Testis (tissue), 3 donors: ENCODE data around the gene CDK5RAP2. TPM values are rescaled to one million over a fixed set of nuclear protein-coding genes. Genes with fewer than 3 reads are reported as not detected.

Experiments used
- DNase-seq: peaks from one replicate; pipeline ENCODE4 v3.0.0-alpha.2; 2019
- H3K27ac ChIP-seq, 2 donors: fragments of 200-600 bp; sonication (generic); one replicate each; pipeline ENCODE4 v1.5.1; 2019
- H3K27me3 ChIP-seq: fragments of 200-600 bp; sonication (generic); one replicate; pipeline ENCODE4 v1.5.1; 2019
- H3K36me3 ChIP-seq: fragments of 200-600 bp; sonication (generic); one replicate; pipeline ENCODE4 v1.5.1; 2017; ENCODE audit warnings: low read depth; ENCODE audit errors: missing control alignments
- H3K4me1 ChIP-seq: fragments of 200-600 bp; sonication (generic); one replicate; pipeline ENCODE4 v1.5.1; 2019
- H3K4me3 ChIP-seq, 2 donors: fragments of 200-600 bp; sonication (generic); one replicate each; pipeline ENCODE4 v1.5.1; 2017 to 2019
- H3K9me3 ChIP-seq: fragments of 200-600 bp; sonication (generic); one replicate; pipeline ENCODE4 v1.5.1; 2017
- POLR2A ChIP-seq: fragments of 450-650 bp; IDR thresholded peaks from one replicate; pipeline ENCODE4 v1.6.1; 2017; ENCODE audit warnings: antibody characterized with exemption, mild to moderate bottlenecking, moderate library complexity
- WGBS, 2 donors: methylation state at CpG; one replicate each; pipeline ENCODE4 v1.1.5; 2018; 5-methylcytosine and 5-hydroxymethylcytosine counted together
- intact Hi-C: fragments of 100-400 bp; cut with DNase I; formaldehyde crosslinking; loops from one replicate; pipeline ENCODE4 v1.15.1; 2023; ENCODE audit warnings: low total_unique reads
- polyA plus RNA-seq: library from polyadenylated mRNA; stranded (reverse); fragments of 350-450 nt; fragmentation: Illumina TruSeq; extraction: RNeasy Lipid Tissue Mini Kit (QIAGEN cat#74804); gene quantifications from one replicate; pipeline ENCODE4 v1.2.3, GENCODE V29; 2014; ENCODE audit warnings: low read depth, low replicate concordance; ENCODE audit not compliant: insufficient read depth
- total RNA-seq, 2 donors: library from RNA; depleted of rRNA; stranded (reverse); fragments of >200 nt; gene quantifications; one replicate each; pipeline ENCODE4 v1.2.3, GENCODE V29; 2016
- TF ChIP-seq, protein P1 (sequence below), 3 experiments: fragments of 450-650 bp in 2 of 3; fragments of 200-600 bp in 1 of 3; sonication (generic) in 1 of 3; IDR thresholded peaks; one replicate each; pipeline ENCODE4 v1.5.1; 2016 to 2019; ENCODE audit warnings: antibody characterized with exemption in 3 of 3, mild to moderate bottlenecking in 2 of 3, moderate library complexity in 1 of 3

CDK5RAP2 gene
- total and polyA plus RNA-seq, 3 donors from 2014 or later, result 64.9 to 80.5 (median 76.1) TPM

DNA sequence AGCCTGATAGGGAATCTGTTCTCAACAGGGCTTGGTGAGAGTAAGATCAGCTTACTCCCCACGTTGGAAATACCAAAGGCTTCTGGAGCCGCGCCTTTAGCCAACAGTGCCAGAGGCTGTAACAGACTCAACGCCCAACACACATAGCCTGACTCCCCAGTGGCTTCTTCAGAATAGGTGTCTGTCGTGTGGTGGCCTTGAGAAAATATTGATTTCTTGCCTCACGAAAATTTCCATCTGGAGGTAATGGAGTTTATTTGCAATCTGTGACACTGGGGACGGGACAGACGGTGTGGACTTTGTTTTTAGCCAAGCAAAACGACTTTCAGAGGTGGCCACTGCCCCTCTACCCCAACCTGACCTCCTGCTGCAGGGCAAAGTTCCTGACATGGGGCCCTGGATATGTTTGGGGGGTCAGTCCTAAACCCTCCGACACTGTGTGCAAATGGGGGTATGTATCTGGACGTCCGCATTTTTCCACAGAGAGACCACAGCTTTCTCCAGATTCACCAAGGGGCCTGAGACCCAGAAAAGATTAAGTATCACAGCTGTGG, 189.3 kb downstream of the CDK5RAP2 start:
- DNase-seq, result no peak
- no peaks in the 10 kb centered on the region for H3K27me3 ChIP-seq
- H3K36me3 ChIP-seq, result no peaks in the 10 kb centered on the region
- no peak overlapping the region for H3K4me3 ChIP-seq
- no peaks in the 10 kb centered on the region for H3K9me3 ChIP-seq
- no peak overlapping the region for H3K27ac ChIP-seq
- intact Hi-C loops, result no loop called here
- H3K4me1 ChIP-seq, result peaks cover 20% of the 10 kb centered on the region
- no peak for TF ChIP-seq POLR2A
- TF ChIP-seq, protein P1, sequence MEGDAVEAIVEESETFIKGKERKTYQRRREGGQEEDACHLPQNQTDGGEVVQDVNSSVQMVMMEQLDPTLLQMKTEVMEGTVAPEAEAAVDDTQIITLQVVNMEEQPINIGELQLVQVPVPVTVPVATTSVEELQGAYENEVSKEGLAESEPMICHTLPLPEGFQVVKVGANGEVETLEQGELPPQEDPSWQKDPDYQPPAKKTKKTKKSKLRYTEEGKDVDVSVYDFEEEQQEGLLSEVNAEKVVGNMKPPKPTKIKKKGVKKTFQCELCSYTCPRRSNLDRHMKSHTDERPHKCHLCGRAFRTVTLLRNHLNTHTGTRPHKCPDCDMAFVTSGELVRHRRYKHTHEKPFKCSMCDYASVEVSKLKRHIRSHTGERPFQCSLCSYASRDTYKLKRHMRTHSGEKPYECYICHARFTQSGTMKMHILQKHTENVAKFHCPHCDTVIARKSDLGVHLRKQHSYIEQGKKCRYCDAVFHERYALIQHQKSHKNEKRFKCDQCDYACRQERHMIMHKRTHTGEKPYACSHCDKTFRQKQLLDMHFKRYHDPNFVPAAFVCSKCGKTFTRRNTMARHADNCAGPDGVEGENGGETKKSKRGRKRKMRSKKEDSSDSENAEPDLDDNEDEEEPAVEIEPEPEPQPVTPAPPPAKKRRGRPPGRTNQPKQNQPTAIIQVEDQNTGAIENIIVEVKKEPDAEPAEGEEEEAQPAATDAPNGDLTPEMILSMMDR (IDR thresholded peaks at IDR 0.05), result no peak
- WGBS, 2 donors, result 94 to 97% methylated on average over 7 to 12 of the region's 12 CpGs

DNA sequence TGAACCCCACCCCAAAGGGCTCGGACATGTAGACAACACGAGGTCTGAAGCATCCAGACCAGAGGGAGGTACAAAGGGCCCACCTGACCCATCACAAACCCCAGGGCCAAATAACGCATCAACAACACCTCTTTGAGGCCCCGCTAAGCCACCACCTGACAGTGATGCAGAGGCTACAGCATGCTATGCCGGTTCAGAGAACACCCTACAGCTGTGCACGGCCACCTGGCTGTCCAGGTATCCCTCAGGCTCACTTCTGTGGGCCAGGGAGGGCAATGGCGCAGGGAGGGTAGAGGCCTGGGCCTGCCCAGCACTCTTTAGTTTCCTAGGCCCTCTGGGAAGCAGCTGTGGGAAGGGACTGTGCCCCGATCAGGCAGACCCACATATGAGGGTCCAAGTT, 190.1 kb downstream of the CDK5RAP2 start:
- Histone ChIP-seq H3K36me3 (no peaks in the 10 kb centered on the region), H3K4me3 (no peak overlapping the region), H3K27me3 (no peaks in the 10 kb centered on the region), H3K4me1 (peaks cover 20% of the 10 kb centered on the region), H3K9me3 (no peaks in the 10 kb centered on the region), H3K27ac (peak overlapping the region in 1 of 2 donors; percentile 19)
- no peak for TF ChIP-seq POLR2A
- TF ChIP-seq, protein P1 (IDR thresholded peaks at IDR 0.05), result no peak
- 86% methylated on average over 7 to 8 of the region's 8 CpGs for WGBS, 2 donors
- intact Hi-C loops, result no loop called here
- DNase-seq, result no peak

DNA sequence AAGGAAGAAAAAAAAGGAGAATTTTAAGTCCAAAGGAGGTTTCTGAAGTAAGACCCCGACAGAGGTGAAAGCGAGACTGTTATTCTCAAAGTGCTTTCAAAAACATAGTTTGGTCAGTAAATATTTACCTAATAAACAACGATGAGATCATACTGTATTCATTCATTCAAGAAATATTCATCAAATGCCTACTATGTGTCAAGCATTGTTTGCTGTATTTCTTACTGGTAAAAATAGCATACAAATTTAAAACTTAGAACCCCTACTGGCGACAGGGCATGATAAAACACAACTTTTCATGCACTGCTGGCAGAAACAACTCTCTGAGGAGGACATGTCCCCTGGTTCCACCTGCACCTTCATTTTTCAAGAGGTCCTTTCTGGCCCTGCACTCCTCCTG, 190.7 kb downstream of the CDK5RAP2 start:
- Histone ChIP-seq H3K9me3 (no peaks in the 10 kb centered on the region), H3K36me3 (no peaks in the 10 kb centered on the region), H3K27ac (peak overlapping the region in 1 of 2 donors; percentile 19), H3K4me3 (no peak overlapping the region), H3K27me3 (no peaks in the 10 kb centered on the region), H3K4me1 (peaks cover 24% of the 10 kb centered on the region)
- WGBS, 2 donors, result 59 to 67% methylated on average over 4 of the region's 4 CpGs
- DNase-seq, result no peak
- TF ChIP-seq, protein P1 (IDR thresholded peaks at IDR 0.05), result no peak
- no peak for TF ChIP-seq POLR2A
- intact Hi-C loops, result no loop called here

DNA sequence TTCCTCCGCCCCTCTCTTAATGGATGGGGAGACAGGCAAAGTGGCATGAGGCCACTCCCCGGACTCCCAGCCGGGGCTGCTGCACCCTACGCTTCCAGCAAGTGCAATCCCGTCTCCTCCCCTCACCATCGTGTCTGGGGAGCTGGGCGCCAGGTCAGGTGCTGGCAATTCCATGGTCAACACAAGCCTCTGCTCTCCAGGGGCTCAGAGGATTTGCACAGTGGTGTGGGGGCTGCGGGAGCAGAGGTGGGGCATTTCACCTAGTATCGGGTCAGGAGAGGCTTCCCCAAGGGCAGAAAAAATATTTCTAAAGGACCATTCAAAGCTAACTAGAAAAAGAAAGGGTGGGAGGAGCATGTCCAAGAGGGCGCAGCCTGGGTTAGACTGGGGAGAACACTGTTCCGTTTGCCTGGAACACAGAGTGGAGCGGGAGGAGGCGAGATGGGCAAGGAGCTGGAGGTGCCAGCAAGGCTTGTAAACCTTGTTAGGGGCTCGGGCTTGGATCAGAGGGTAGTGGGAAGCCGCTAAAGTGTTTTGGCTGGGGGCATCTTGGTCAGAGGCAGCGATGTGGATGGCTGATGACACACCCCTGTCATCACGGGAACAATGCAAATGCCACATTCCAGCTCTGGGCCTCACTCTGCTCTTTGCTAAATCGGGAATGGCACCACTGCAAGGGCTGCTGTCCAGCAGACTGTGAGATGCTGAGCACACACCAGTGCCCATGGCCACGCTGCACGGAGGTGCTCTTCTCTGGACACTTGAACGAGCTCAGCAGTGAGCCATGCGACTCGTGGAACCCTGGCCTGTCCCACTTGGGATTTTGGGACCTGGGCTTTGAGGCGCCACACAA, 191.7 kb downstream of the CDK5RAP2 start:
- Histone ChIP-seq H3K9me3 (no peaks in the 10 kb centered on the region), H3K4me1 (peaks cover 28% of the 10 kb centered on the region), H3K27ac (peak overlapping the region in 1 of 2 donors; percentile 19), H3K27me3 (no peaks in the 10 kb centered on the region), H3K4me3 (no peak overlapping the region), H3K36me3 (no peaks in the 10 kb centered on the region)
- TF ChIP-seq POLR2A, result no peak
- TF ChIP-seq, protein P1 (IDR thresholded peaks at IDR 0.05), result no peak
- WGBS, 2 donors, result 80 to 87% methylated on average over 19 to 24 of the region's 24 CpGs
- intact Hi-C loops, result no loop called here
- no peak for DNase-seq
